Astrocyte (in vitro differentiated cells and primary cell): Measurements from ENCODE around the gene SLC25A30. TPM values are rescaled to one million over a fixed set of nuclear protein-coding genes. Genes with fewer than 3 reads are reported as not detected.

Experiments
- DNase-seq: peaks from one replicate; pipeline ENCODE4 v3.0.0-alpha.2; 2010; ENCODE audit warnings: low read depth
- FAIRE-seq: peaks from 2 replicates; lab custom pipeline; 2011; peaks lifted over from hg19 to GRCh38; lab: Jason Lieb, UNC
- H2AFZ ChIP-seq: 2 replicates; pipeline ENCODE4 v1.6.0; 2012; ENCODE audit warnings: low read depth, low read length, inconsistent platforms
- H3K27ac ChIP-seq: 2 replicates; pipeline ENCODE4 v1.5.1; 2011; ENCODE audit warnings: low read depth, low read length, inconsistent platforms
- H3K27me3 ChIP-seq: 2 replicates; pipeline ENCODE4 v1.6.0; 2011; ENCODE audit warnings: low read length, inconsistent platforms; ENCODE audit not compliant: insufficient read depth
- H3K36me3 ChIP-seq: 2 replicates; pipeline ENCODE4 v1.5.1; 2011; ENCODE audit warnings: low read length, inconsistent platforms; ENCODE audit not compliant: insufficient read depth
- H3K4me1 ChIP-seq: 2 replicates; pipeline ENCODE4 v1.5.1; 2011; ENCODE audit warnings: low read length, inconsistent platforms; ENCODE audit not compliant: insufficient read depth
- H3K4me2 ChIP-seq: 2 replicates; pipeline ENCODE4 v1.6.0; 2012; ENCODE audit warnings: low read length, inconsistent platforms
- H3K4me3 ChIP-seq: 2 replicates; pipeline ENCODE4 v1.5.1; 2011; ENCODE audit warnings: low read depth, mild to moderate bottlenecking, low read length, inconsistent platforms; ENCODE audit not compliant: insufficient read depth
- H3K79me2 ChIP-seq: 2 replicates; pipeline ENCODE4 v1.6.0; 2012; ENCODE audit warnings: mild to moderate bottlenecking, low read length, inconsistent platforms; ENCODE audit not compliant: insufficient read depth
- H3K9ac ChIP-seq: 2 replicates; pipeline ENCODE4 v1.6.0; 2012; ENCODE audit warnings: mild to moderate bottlenecking, low read length, inconsistent platforms
- H3K9me3 ChIP-seq: 2 replicates; pipeline ENCODE4 v1.5.1; 2012; ENCODE audit warnings: low read depth, mild to moderate bottlenecking, low read length, inconsistent platforms; ENCODE audit not compliant: insufficient read depth
- H4K20me1 ChIP-seq: 2 replicates; pipeline ENCODE4 v1.6.0; 2012; ENCODE audit warnings: low read length, inconsistent platforms; ENCODE audit not compliant: insufficient read depth
- H3K27ac Mint-ChIP-seq: one replicate; pipeline ENCODE4 v1.8.0; 2021; ENCODE audit warnings: mild to moderate bottlenecking, mixed read lengths; ENCODE audit not compliant: unreplicated experiment
- H3K27me3 Mint-ChIP-seq: one replicate; pipeline ENCODE4 v1.8.0; 2021; ENCODE audit warnings: low read depth, mixed read lengths; ENCODE audit not compliant: unreplicated experiment
- H3K36me3 Mint-ChIP-seq: one replicate; pipeline ENCODE4 v1.8.0; 2021; ENCODE audit warnings: low read depth, mixed read lengths; ENCODE audit not compliant: unreplicated experiment
- H3K4me1 Mint-ChIP-seq: one replicate; pipeline ENCODE4 v1.8.0; 2021; ENCODE audit warnings: low read depth, mixed read lengths; ENCODE audit not compliant: unreplicated experiment
- H3K4me3 Mint-ChIP-seq: one replicate; pipeline ENCODE4 v1.8.0; 2021; ENCODE audit warnings: mild to moderate bottlenecking, moderate library complexity, mixed read lengths; ENCODE audit not compliant: unreplicated experiment
- H3K9me3 Mint-ChIP-seq: one replicate; pipeline ENCODE4 v1.8.0; 2021; ENCODE audit warnings: mild to moderate bottlenecking, mixed read lengths; ENCODE audit not compliant: unreplicated experiment
- CTCF ChIP-seq: IDR thresholded peaks from 2 replicates; pipeline ENCODE4 v1.5.1; 2011; ENCODE audit warnings: low read depth, mild to moderate bottlenecking, inconsistent platforms, low read length, moderate library complexity; ENCODE audit not compliant: insufficient read depth
- EZH2 ChIP-seq: IDR thresholded peaks from 2 replicates; pipeline ENCODE4 v1.6.1; 2012; ENCODE audit warnings: mild to moderate bottlenecking, low read length, inconsistent platforms; ENCODE audit not compliant: insufficient read depth
- total RNA-seq: library from RNA; stranded (reverse); gene quantifications from 2 replicates; pipeline ENCODE4 v1.2.1, GENCODE V29; 2021

SLC25A30 gene
- total RNA-seq, 1 donor from 2014 or later = 14.3 TPM

DNA sequence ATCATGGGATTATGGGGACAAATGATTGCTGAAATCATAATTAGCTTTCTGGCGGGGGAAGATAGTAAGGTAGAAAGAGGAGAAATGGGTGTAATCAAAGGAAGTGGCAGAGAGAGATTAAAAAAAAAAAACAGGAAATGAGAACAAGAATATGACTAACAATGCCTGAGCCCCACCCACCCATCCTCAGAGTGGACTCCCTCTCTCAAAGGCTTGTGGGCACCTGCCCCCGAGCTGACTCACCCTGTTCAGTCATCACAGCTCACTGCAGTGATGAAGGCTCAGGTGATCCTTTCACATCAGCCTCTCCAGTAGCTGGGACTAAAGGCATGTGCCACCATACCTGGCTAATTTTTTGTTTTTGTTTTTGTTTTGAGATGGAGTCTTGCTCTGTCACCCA is 50.8 kb downstream of the SLC25A30 start:
- no peaks in the 10 kb centered on the region for H3K79me2 ChIP-seq
- peaks cover 10% of the 10 kb centered on the region for H3K4me1 ChIP-seq
- Mint-ChIP-seq H3K27ac (no peak overlapping the region), H3K36me3 (peaks cover 23% of the 10 kb centered on the region), H3K9me3 (no peaks in the 10 kb centered on the region), H3K4me3 (no peak overlapping the region), H3K27me3 (no peaks in the 10 kb centered on the region), H3K4me1 (peaks cover 17% of the 10 kb centered on the region)
- H3K27me3 ChIP-seq = no peaks in the 10 kb centered on the region
- no peaks in the 10 kb centered on the region for H3K9me3 ChIP-seq
- H3K36me3 ChIP-seq = peaks cover 2% of the 10 kb centered on the region
- H3K4me2 ChIP-seq = no peak overlapping the region
- peak; percentile 92 for DNase-seq
- peak overlapping the region; percentile 19 for H3K27ac ChIP-seq
- FAIRE-seq = no peak
- no peak overlapping the region for H3K9ac ChIP-seq
- no peak overlapping the region for H2AFZ ChIP-seq
- no peak overlapping the region for H3K4me3 ChIP-seq
- H4K20me1 ChIP-seq = no peaks in the 10 kb centered on the region
- no peak for TF ChIP-seq CTCF

- Histone ChIP-seq H4K20me1 (no peaks in the 10 kb centered on the region), H3K4me3 (no peak overlapping the region), H3K79me2 (no peaks in the 10 kb centered on the region), H3K9me3 (no peaks in the 10 kb centered on the region), H3K36me3 (peaks cover 4% of the 10 kb centered on the region), H2AFZ (no peak overlapping the region), H3K4me1 (peaks cover 5% of the 10 kb centered on the region), H3K27me3 (no peaks in the 10 kb centered on the region), H3K9ac (no peak overlapping the region), H3K4me2 (no peak overlapping the region), H3K27ac (no peak overlapping the region)
- Mint-ChIP-seq H3K4me3 (no peak overlapping the region), H3K27me3 (no peaks in the 10 kb centered on the region), H3K9me3 (no peaks in the 10 kb centered on the region), H3K36me3 (peaks cover 27% of the 10 kb centered on the region), H3K27ac (no peak overlapping the region), H3K4me1 (peaks cover 20% of the 10 kb centered on the region)
- DNase-seq = no peak
- TF ChIP-seq CTCF (no peak), EZH2 (no peak)
- no peak for FAIRE-seq
Measured at GRCh38 chr13:45365558-45365885, 52.7 kb downstream of the SLC25A30 start.

- no peak for FAIRE-seq
- Mint-ChIP-seq H3K36me3 (peaks cover 30% of the 10 kb centered on the region), H3K27ac (no peak overlapping the region)
Measured at GRCh38 chr13:45364876-45365557, 53.2 kb downstream of the SLC25A30 start.

More at GRCh38 chr13:45364876-45365557, 53.2 kb downstream of the SLC25A30 start:
- no peaks in the 10 kb centered on the region for H3K9me3 ChIP-seq
- Mint-ChIP-seq H3K4me3 (no peak overlapping the region), H3K4me1 (peaks cover 20% of the 10 kb centered on the region), H3K27me3 (no peaks in the 10 kb centered on the region), H3K9me3 (no peaks in the 10 kb centered on the region)
- H4K20me1 ChIP-seq = no peaks in the 10 kb centered on the region
- no peaks in the 10 kb centered on the region for H3K79me2 ChIP-seq
- H3K36me3 ChIP-seq = peaks cover 4% of the 10 kb centered on the region
- H3K27ac ChIP-seq = no peak overlapping the region
- H3K9ac ChIP-seq = peak overlapping the region; percentile 10
- TF ChIP-seq CTCF = no peak
- no peak for TF ChIP-seq EZH2
- peaks cover 5% of the 10 kb centered on the region for H3K4me1 ChIP-seq
- H3K27me3 ChIP-seq = no peaks in the 10 kb centered on the region
- H3K4me2 ChIP-seq = no peak overlapping the region
- no peak overlapping the region for H3K4me3 ChIP-seq
- no peak overlapping the region for H2AFZ ChIP-seq
- DNase-seq = no peak
